ENCODE results near the gene CELSR1.

DNA sequence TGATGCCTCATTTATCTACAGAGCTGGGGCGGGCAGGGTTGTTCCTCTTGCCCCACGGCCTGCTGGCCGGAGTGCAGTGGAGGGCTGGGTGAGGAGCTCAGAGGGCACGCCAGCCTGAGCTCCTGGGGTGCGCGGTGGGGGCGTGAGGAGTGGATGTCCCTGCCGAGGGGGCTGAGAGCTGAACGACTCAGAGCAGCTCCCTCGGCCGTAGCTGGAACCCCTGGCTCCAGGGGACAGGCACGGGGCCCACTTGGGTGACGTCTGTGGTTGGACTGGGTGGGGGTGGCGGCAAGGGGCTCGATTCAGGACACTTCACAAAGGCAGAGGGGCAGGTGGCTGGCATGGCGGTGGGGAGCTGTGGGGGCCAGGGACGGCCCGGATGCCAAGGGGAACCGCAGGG is 139.5 kb downstream of the CELSR1 start:
- TF ChIP-seq, protein P1, sequence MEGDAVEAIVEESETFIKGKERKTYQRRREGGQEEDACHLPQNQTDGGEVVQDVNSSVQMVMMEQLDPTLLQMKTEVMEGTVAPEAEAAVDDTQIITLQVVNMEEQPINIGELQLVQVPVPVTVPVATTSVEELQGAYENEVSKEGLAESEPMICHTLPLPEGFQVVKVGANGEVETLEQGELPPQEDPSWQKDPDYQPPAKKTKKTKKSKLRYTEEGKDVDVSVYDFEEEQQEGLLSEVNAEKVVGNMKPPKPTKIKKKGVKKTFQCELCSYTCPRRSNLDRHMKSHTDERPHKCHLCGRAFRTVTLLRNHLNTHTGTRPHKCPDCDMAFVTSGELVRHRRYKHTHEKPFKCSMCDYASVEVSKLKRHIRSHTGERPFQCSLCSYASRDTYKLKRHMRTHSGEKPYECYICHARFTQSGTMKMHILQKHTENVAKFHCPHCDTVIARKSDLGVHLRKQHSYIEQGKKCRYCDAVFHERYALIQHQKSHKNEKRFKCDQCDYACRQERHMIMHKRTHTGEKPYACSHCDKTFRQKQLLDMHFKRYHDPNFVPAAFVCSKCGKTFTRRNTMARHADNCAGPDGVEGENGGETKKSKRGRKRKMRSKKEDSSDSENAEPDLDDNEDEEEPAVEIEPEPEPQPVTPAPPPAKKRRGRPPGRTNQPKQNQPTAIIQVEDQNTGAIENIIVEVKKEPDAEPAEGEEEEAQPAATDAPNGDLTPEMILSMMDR (conservative IDR thresholded peaks at IDR 0.05; ENCODE audit: low read length) = no peak
- no peak for TF ChIP-seq EZH2phosphoT487 (IDR thresholded peaks at IDR 0.05; ENCODE audit: borderline replicate concordance, low read depth, low read length)

Data from OCI-LY7 (cell line).